ENCODE measurements around the gene KRT6B.

GRCh38 chr12:52439845-52440244 is 12.1 kb downstream of the KRT6B start:
- TF ChIP-seq CTCF (IDR thresholded peaks at IDR 0.05; ENCODE audit: low read length) (no peak), EZH2 (optimal IDR thresholded peaks at IDR 0.05; ENCODE audit: low read depth, low read length) (no peak)

Measured in MM.1S (cell line).